H9 (cell line): ENCODE measurements around the gene NBEA. TPM values are rescaled to one million over a fixed set of nuclear protein-coding genes. Genes with fewer than 3 reads are reported as not detected.

Source experiments
- DNase-seq: peaks from one replicate; pipeline ENCODE4 v3.0.0-alpha.2; 2017
- H2AFZ ChIP-seq: one replicate; pipeline ENCODE4 v1.6.1; 2013; ENCODE audit warnings: mild to moderate bottlenecking, low read length, control low read depth, moderate library complexity
- H2AK5ac ChIP-seq: 2 replicates; pipeline ENCODE4 v1.6.1; 2013; ENCODE audit warnings: low read length, control low read depth, mixed read lengths; ENCODE audit not compliant: insufficient read length
- H2BK120ac ChIP-seq: one replicate; pipeline ENCODE4 v1.6.1; 2013; ENCODE audit warnings: low read depth, mild to moderate bottlenecking, low read length, control low read depth, inconsistent platforms; ENCODE audit not compliant: poor library complexity, severe bottlenecking
- H2BK12ac ChIP-seq: 2 replicates; pipeline ENCODE4 v1.6.1; 2013; ENCODE audit warnings: low read length, control low read depth, mixed read lengths, low read depth; ENCODE audit not compliant: insufficient read length
- H2BK15ac ChIP-seq: 2 replicates; pipeline ENCODE4 v1.6.1; 2013; ENCODE audit warnings: low read depth, low read length, control low read depth
- H2BK20ac ChIP-seq: one replicate; pipeline ENCODE4 v1.6.1; 2013; ENCODE audit warnings: low read depth, mild to moderate bottlenecking, low read length, control low read depth, inconsistent platforms; ENCODE audit not compliant: poor library complexity, severe bottlenecking
- H2BK5ac ChIP-seq: 2 replicates; pipeline ENCODE4 v1.6.1; 2013; ENCODE audit warnings: low read length, control low read depth, mixed read lengths; ENCODE audit not compliant: insufficient read length
- H3K14ac ChIP-seq: 2 replicates; pipeline ENCODE4 v1.6.1; 2013; ENCODE audit warnings: low read length, control low read depth; ENCODE audit not compliant: insufficient read depth
- H3K18ac ChIP-seq: 2 replicates; pipeline ENCODE4 v1.6.1; 2013; ENCODE audit warnings: low read depth, mild to moderate bottlenecking, mixed read lengths, low read length, control low read depth; ENCODE audit not compliant: insufficient read length
- H3K23ac ChIP-seq: 2 replicates; pipeline ENCODE4 v1.6.1; 2013; ENCODE audit warnings: low read length, control low read depth, mixed read lengths, low read depth; ENCODE audit not compliant: insufficient read length
- H3K23me2 ChIP-seq: 2 replicates; pipeline ENCODE4 v1.6.1; 2013; ENCODE audit warnings: low read depth, mild to moderate bottlenecking, mixed read lengths, low read length, control low read depth; ENCODE audit not compliant: insufficient read length, poor library complexity, severe bottlenecking
- H3K27ac ChIP-seq: 2 replicates; pipeline ENCODE4 v1.5.1; 2013; ENCODE audit warnings: low read length, control low read depth, mixed read lengths, low read depth; ENCODE audit not compliant: insufficient read length
- H3K27me3 ChIP-seq: 2 replicates; pipeline ENCODE4 v1.6.1; 2013; ENCODE audit warnings: low read length, control low read depth, inconsistent platforms; ENCODE audit not compliant: insufficient read depth
- H3K4ac ChIP-seq: 2 replicates; pipeline ENCODE4 v1.6.1; 2013; ENCODE audit warnings: low read depth, mild to moderate bottlenecking, control low read depth, inconsistent platforms, low read length, moderate library complexity
- H3K4me1 ChIP-seq: 2 replicates; pipeline ENCODE4 v1.6.1; 2013; ENCODE audit warnings: low read length, control low read depth, inconsistent platforms; ENCODE audit not compliant: insufficient read depth
- H3K4me2 ChIP-seq: 2 replicates; pipeline ENCODE4 v1.6.1; 2013; ENCODE audit warnings: low read length, control low read depth, mixed read lengths; ENCODE audit not compliant: insufficient read length, insufficient read depth
- H3K56ac ChIP-seq: 2 replicates; pipeline ENCODE4 v1.6.1; 2013; ENCODE audit warnings: low read depth, mild to moderate bottlenecking, mixed read lengths, low read length, control low read depth; ENCODE audit not compliant: insufficient read length
- H3K79me1 ChIP-seq: 2 replicates; pipeline ENCODE4 v1.6.1; 2013; ENCODE audit warnings: low read depth, mild to moderate bottlenecking, moderate library complexity, low read length, control low read depth, inconsistent platforms; ENCODE audit not compliant: insufficient read depth, poor library complexity, severe bottlenecking
- H3K79me2 ChIP-seq: 2 replicates; pipeline ENCODE4 v1.6.1; 2013; ENCODE audit warnings: low read length, control low read depth, inconsistent platforms; ENCODE audit not compliant: insufficient read depth
- H3K9ac ChIP-seq: 2 replicates; pipeline ENCODE4 v1.6.1; 2013; ENCODE audit warnings: low read length, control low read depth, mixed read lengths; ENCODE audit not compliant: insufficient read length; ENCODE audit errors: extremely low read depth
- H3K9me3 ChIP-seq: one replicate; pipeline ENCODE4 v1.6.1; 2013; ENCODE audit warnings: low read depth, low read length, inconsistent platforms; ENCODE audit not compliant: control insufficient read depth
- H3T11ph ChIP-seq: one replicate; pipeline ENCODE4 v1.6.1; 2013; ENCODE audit warnings: mild to moderate bottlenecking, low read length, control low read depth, inconsistent platforms
- H4K20me1 ChIP-seq: one replicate; pipeline ENCODE4 v1.6.1; 2013; ENCODE audit not compliant: control insufficient read depth, insufficient read length, insufficient read depth
- H4K5ac ChIP-seq: 2 replicates; pipeline ENCODE4 v1.6.1; 2013; ENCODE audit warnings: low read depth, mild to moderate bottlenecking, mixed read lengths, low read length, control low read depth; ENCODE audit not compliant: insufficient read length
- H4K8ac ChIP-seq: replicated peaks from 2 replicates; pipeline ENCODE4 v1.6.1; 2013; ENCODE audit warnings: low read length, control low read depth, mixed read lengths, low read depth; ENCODE audit not compliant: insufficient read length
- H4K91ac ChIP-seq: 2 replicates; pipeline ENCODE4 v1.6.1; 2013; ENCODE audit warnings: low read depth, mild to moderate bottlenecking, moderate library complexity, mixed read lengths, low read length, control low read depth; ENCODE audit not compliant: insufficient read length
- H3K27ac Mint-ChIP-seq, 3 experiments: 2 replicates in 2 of 3; 3 replicates in 1 of 3; pipeline ENCODE4 v1.8.0; 2020 to 2021; ENCODE audit warnings: mixed read lengths in 3 of 3, mild to moderate bottlenecking in 1 of 3, moderate library complexity in 1 of 3
- H3K27me3 Mint-ChIP-seq: 2 replicates; pipeline ENCODE4 v1.8.0; 2021; ENCODE audit warnings: low read depth, mild to moderate bottlenecking, moderate library complexity, mixed read lengths
- H3K36me3 Mint-ChIP-seq, 3 experiments: 2 replicates in 2 of 3; 3 replicates in 1 of 3; pipeline ENCODE4 v1.8.0; 2020 to 2021; ENCODE audit warnings: low read depth in 3 of 3, mixed read lengths in 3 of 3; ENCODE audit not compliant: insufficient read depth in 1 of 3
- H3K4me1 Mint-ChIP-seq, 2 experiments: 2 replicates each; pipeline ENCODE4 v1.8.0; 2020; ENCODE audit warnings: mixed read lengths in 2 of 2
- H3K4me3 Mint-ChIP-seq, 2 experiments: 2 replicates in 1 of 2; 3 replicates in 1 of 2; pipeline ENCODE4 v1.8.0; 2020 to 2021; ENCODE audit warnings: mild to moderate bottlenecking in 2 of 2, mixed read lengths in 2 of 2, moderate library complexity in 1 of 2
- H3K9me3 Mint-ChIP-seq, 2 experiments: 2 replicates in 1 of 2; 3 replicates in 1 of 2; pipeline ENCODE4 v1.8.0; 2020; ENCODE audit warnings: mild to moderate bottlenecking in 2 of 2, mixed read lengths in 2 of 2, moderate library complexity in 1 of 2
- CTCF ChIP-seq: fragments of 200-600 bp; sonication (generic); conservative IDR thresholded peaks from 3 replicates; pipeline ENCODE4 v1.8.0; 2021; ENCODE audit warnings: antibody characterized with exemption, mild to moderate bottlenecking
- WGBS: extraction: QIAGEN DNeasy Blood & Tissue Kit; methylation state at CpG from one replicate; pipeline ENCODE4 v1.1.7; 2013; ENCODE audit warnings: missing lambda C conversion rate, low lambda C conversion rate, mixed read lengths; ENCODE audit not compliant: insufficient read length; ENCODE audit errors: extremely low coverage; 5-methylcytosine and 5-hydroxymethylcytosine counted together
- total RNA-seq: library from RNA; stranded (reverse); gene quantifications from 2 replicates; pipeline ENCODE4 v1.2.1, GENCODE V29; 2021

The NBEA gene
- total RNA-seq, 1 experiment from 2014 or later = 17.3 TPM

DNA sequence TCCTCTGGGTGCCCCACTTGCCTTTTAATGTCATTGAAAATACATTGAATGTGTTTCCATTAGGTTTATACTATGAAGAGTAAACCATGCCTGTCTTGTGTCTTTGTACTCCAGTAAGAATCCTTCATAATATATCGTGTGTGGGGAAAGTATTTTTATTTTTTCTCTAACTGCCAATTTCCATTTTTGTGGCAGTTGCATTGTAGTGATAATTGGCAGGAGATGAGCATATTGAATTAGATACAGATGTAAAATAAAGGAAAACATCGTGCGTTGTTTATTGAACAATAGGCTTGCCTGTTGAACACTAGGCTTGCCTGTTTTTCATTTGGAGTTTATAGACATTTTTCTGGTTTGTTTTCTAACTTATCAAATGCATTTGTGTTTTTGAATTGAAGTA, 218.8 kb downstream of the NBEA start:
- no peak for DNase-seq
- Histone ChIP-seq H3K4me2 (no peak overlapping the region), H3K56ac (no peak overlapping the region), H2BK120ac (no peak overlapping the region), H3K23ac (no peak overlapping the region), H3T11ph (no peak overlapping the region), H3K27me3 (no peaks in the 10 kb centered on the region), H3K27ac (no peak overlapping the region), H2AK5ac (no peak overlapping the region), H3K9me3 (no peaks in the 10 kb centered on the region), H2BK15ac (no peak overlapping the region), H3K23me2 (no peaks in the 10 kb centered on the region), H4K91ac (no peak overlapping the region), H3K4ac (no peak overlapping the region), H3K4me1 (no peaks in the 10 kb centered on the region), H2BK12ac (no peak overlapping the region), H3K18ac (no peak overlapping the region), H2BK5ac (no peak overlapping the region), H2BK20ac (no peak overlapping the region), H4K5ac (no peak overlapping the region), H3K9ac (no peak overlapping the region), H4K20me1 (no peaks in the 10 kb centered on the region), H3K79me2 (no peaks in the 10 kb centered on the region), H2AFZ (no peak overlapping the region), H3K79me1 (no peaks in the 10 kb centered on the region), H3K14ac (no peak overlapping the region), H4K8ac (no peak overlapping the region)
- H3K9me3 Mint-ChIP-seq = no peaks in the 10 kb centered on the region
- peaks cover 9 to 14% of the 10 kb centered on the region in 2 experiments for H3K4me1 Mint-ChIP-seq
- TF ChIP-seq CTCF = no peak
- H3K27ac Mint-ChIP-seq = peak overlapping the region in 1 of 3 experiments; percentile 2; a peak in 2 of 7 replicates
- no CpG with 5 or more reads among the region's 3 CpGs for WGBS
- peaks cover 8 to 18% (median 15%) of the 10 kb centered on the region in 3 experiments; a peak in 6 of 7 replicates for H3K36me3 Mint-ChIP-seq
- H3K27me3 Mint-ChIP-seq = no peaks in the 10 kb centered on the region
- H3K4me3 Mint-ChIP-seq = no peak overlapping the region
